H1 (cell line): ENCODE measurements around the gene CD1B. TPM values are rescaled to one million over a fixed set of nuclear protein-coding genes. Genes with fewer than 3 reads are reported as not detected.

Source experiments
- CTCF ChIA-PET: fragments of 300-600 bp; sonication (Branson Sonifier 250); formaldehyde crosslinking; loops from one replicate; lab custom pipeline; 2021; ENCODE audit not compliant: partially characterized antibody; lab: Charles Lee
- POLR2A ChIA-PET: fragments of 300-600 bp; sonication (Branson Sonifier 250); formaldehyde crosslinking; loops from one replicate; lab custom pipeline; 2021; ENCODE audit warnings: inconsistent platforms; ENCODE audit not compliant: partially characterized antibody; lab: Charles Lee
- DNase-seq, 2 experiments: peaks; one replicate each; pipeline versions ENCODE4 v3.0.0 to v3.0.0-alpha.2; 2010 to 2022; ENCODE audit warnings: low spot score in 2 of 2, low read depth in 1 of 2, mixed read lengths in 1 of 2
- FAIRE-seq: peaks from 2 replicates; lab custom pipeline; 2011; peaks lifted over from hg19 to GRCh38; lab: Jason Lieb, UNC
- H2AFZ ChIP-seq: 2 replicates; pipeline ENCODE4 v1.8.1; 2012; ENCODE audit warnings: low read length, inconsistent platforms
- H2AK5ac ChIP-seq: 2 replicates; pipeline ENCODE4 v1.6.1; 2013; ENCODE audit warnings: low read depth, low read length
- H2BK120ac ChIP-seq: replicated peaks from 2 replicates; pipeline ENCODE3; 2013; ENCODE audit warnings: low read depth, low read length, inconsistent platforms
- H2BK12ac ChIP-seq: 2 replicates; pipeline ENCODE4 v1.6.1; 2013; ENCODE audit warnings: low read depth, low read length
- H2BK15ac ChIP-seq: 2 replicates; pipeline ENCODE4 v1.6.1; 2013; ENCODE audit warnings: low read length
- H2BK20ac ChIP-seq: 2 replicates; pipeline ENCODE4 v1.6.1; 2013; ENCODE audit warnings: low read length
- H2BK5ac ChIP-seq: 2 replicates; pipeline ENCODE4 v1.6.1; 2013; ENCODE audit warnings: low read depth, low read length
- H3K14ac ChIP-seq: 2 replicates; pipeline ENCODE4 v1.6.1; 2013; ENCODE audit warnings: inconsistent platforms; ENCODE audit not compliant: insufficient read length
- H3K18ac ChIP-seq: 2 replicates; pipeline ENCODE4 v1.6.1; 2013; ENCODE audit warnings: low read length; ENCODE audit errors: extremely low read depth
- H3K23ac ChIP-seq: 2 replicates; pipeline ENCODE4 v1.6.1; 2013; ENCODE audit warnings: inconsistent platforms; ENCODE audit not compliant: insufficient read length
- H3K23me2 ChIP-seq: 2 replicates; pipeline ENCODE4 v1.6.1; 2013; ENCODE audit warnings: low read depth, low read length
- H3K27ac ChIP-seq: 2 replicates; pipeline ENCODE4 v1.6.1; 2011; ENCODE audit warnings: low read depth, low read length, inconsistent platforms
- H3K27me3 ChIP-seq, 4 experiments: replicated peaks in 1 of 4; 1 replicate in 1 of 4; 2 replicates in 3 of 4; pipeline versions ENCODE4 v1.6.1 to v1.8.1; 2011 to 2013; ENCODE audit warnings: low read length in 3 of 4, mild to moderate bottlenecking in 3 of 4, inconsistent platforms in 2 of 4, mixed read lengths in 2 of 4, moderate library complexity in 1 of 4; ENCODE audit not compliant: control insufficient read depth in 3 of 4, insufficient read depth in 3 of 4; ENCODE audit errors: extremely low read depth in 1 of 4
- H3K36me3 ChIP-seq, 4 experiments: 2 replicates each; pipeline versions ENCODE4 v1.6.1 to v1.8.1; 2011 to 2013; ENCODE audit warnings: mild to moderate bottlenecking in 4 of 4, low read length in 3 of 4, moderate library complexity in 2 of 4, control low read depth in 1 of 4, inconsistent platforms in 1 of 4; ENCODE audit not compliant: insufficient read depth in 4 of 4, control insufficient read depth in 2 of 4
- H3K4ac ChIP-seq: replicated peaks from 2 replicates; pipeline ENCODE3; 2013; ENCODE audit warnings: low read length, low read depth, mixed read lengths, inconsistent platforms; ENCODE audit not compliant: insufficient read length
- H3K4me1 ChIP-seq, 4 experiments: replicated peaks in 1 of 4; 1 replicate in 1 of 4; 2 replicates in 3 of 4; pipeline versions ENCODE4 v1.6.1 to v1.8.1; 2011 to 2013; ENCODE audit warnings: low read length in 3 of 4, inconsistent platforms in 2 of 4, mixed read lengths in 1 of 4; ENCODE audit not compliant: insufficient read depth in 4 of 4, control insufficient read depth in 3 of 4
- H3K4me2 ChIP-seq, 2 experiments: 2 replicates each; pipeline versions ENCODE4 v1.6.1 to v1.8.1; 2011 to 2013; ENCODE audit warnings: low read depth in 2 of 2, low read length in 2 of 2, control low read depth in 1 of 2, inconsistent platforms in 1 of 2, mild to moderate bottlenecking in 1 of 2; ENCODE audit not compliant: insufficient read depth in 1 of 2
- H3K4me3 ChIP-seq, 4 experiments: fragments of 200-600, 300-600 bp in 1 of 4; sonication (generic), shearing (Covaris generic), sonication (Bioruptor Twin) in 1 of 4; 2 replicates each; pipeline versions ENCODE4 v1.5.1 to v1.8.1; 2011 to 2016; ENCODE audit warnings: low read length in 4 of 4, low read depth in 3 of 4, control low read depth in 2 of 4, inconsistent platforms in 2 of 4, mild to moderate bottlenecking in 2 of 4, mixed read lengths in 1 of 4, moderate library complexity in 1 of 4; ENCODE audit not compliant: insufficient read depth in 2 of 4; ENCODE audit errors: extremely low read depth in 1 of 4
- H3K56ac ChIP-seq: replicated peaks from 2 replicates; pipeline ENCODE3; 2013; ENCODE audit warnings: low read depth, mild to moderate bottlenecking, mixed read lengths, low read length, inconsistent platforms; ENCODE audit not compliant: insufficient read length
- H3K79me1 ChIP-seq: 2 replicates; pipeline ENCODE4 v1.6.1; 2013; ENCODE audit warnings: low read depth, low read length, control low read depth
- H3K79me2 ChIP-seq, 2 experiments: 2 replicates each; pipeline versions ENCODE4 v1.6.1 to v1.8.1; 2012 to 2013; ENCODE audit warnings: low read length in 2 of 2, mild to moderate bottlenecking in 2 of 2, inconsistent platforms in 1 of 2; ENCODE audit not compliant: insufficient read depth in 2 of 2, control insufficient read depth in 1 of 2
- H3K9ac ChIP-seq, 4 experiments: replicated peaks in 1 of 4; 1 replicate in 1 of 4; 2 replicates in 3 of 4; pipeline versions ENCODE4 v1.6.1 to v1.8.1; 2011 to 2013; ENCODE audit warnings: low read depth in 3 of 4, low read length in 3 of 4, control low read depth in 2 of 4, mild to moderate bottlenecking in 2 of 4, moderate library complexity in 2 of 4, inconsistent platforms in 1 of 4; ENCODE audit errors: extremely low read depth in 1 of 4
- H3K9me3 ChIP-seq, 2 experiments: 2 replicates each; pipeline versions ENCODE4 v1.6.1 to v1.8.1; 2012 to 2013; ENCODE audit warnings: mild to moderate bottlenecking in 2 of 2, moderate library complexity in 2 of 2, control low read depth in 1 of 2, inconsistent platforms in 1 of 2, low read depth in 1 of 2, low read length in 1 of 2, mixed read lengths in 1 of 2; ENCODE audit not compliant: insufficient read depth in 2 of 2
- H4K20me1 ChIP-seq, 2 experiments: replicated peaks in 1 of 2; 2 replicates each; pipeline versions ENCODE3 to v1.8.1; 2011 to 2013; ENCODE audit warnings: inconsistent platforms in 2 of 2, low read length in 2 of 2, mild to moderate bottlenecking in 1 of 2; ENCODE audit not compliant: insufficient read depth in 2 of 2, control insufficient read depth in 1 of 2
- H4K5ac ChIP-seq: 2 replicates; pipeline ENCODE4 v1.6.1; 2013; ENCODE audit warnings: low read length, low read depth, mixed read lengths, inconsistent platforms; ENCODE audit not compliant: insufficient read length
- H4K8ac ChIP-seq: 2 replicates; pipeline ENCODE4 v1.8.0; 2013; ENCODE audit warnings: mild to moderate bottlenecking, moderate library complexity, low read length, inconsistent platforms; ENCODE audit not compliant: insufficient read depth; ENCODE audit errors: extremely low read depth
- H4K91ac ChIP-seq: replicated peaks from 2 replicates; pipeline ENCODE3; 2013; ENCODE audit warnings: low read length, mixed read lengths, inconsistent platforms; ENCODE audit not compliant: insufficient read length
- BRCA1 ChIP-seq: IDR thresholded peaks from 2 replicates; pipeline ENCODE4 v1.6.1; 2012; ENCODE audit warnings: low read depth, low read length, improper control_type of control experiment
- CBX8 ChIP-seq: fragments of 300-800, 300-1000 bp; sonication (generic); IDR thresholded peaks from 2 replicates; pipeline ENCODE4 v1.7.1; 2016; ENCODE audit warnings: low read depth, low read length, borderline replicate concordance
- CHD1 ChIP-seq: IDR thresholded peaks from 2 replicates; pipeline ENCODE4 v1.6.1; 2012; ENCODE audit warnings: low read depth, low read length, improper control_type of control experiment
- GABPA ChIP-seq: IDR thresholded peaks from 2 replicates; pipeline ENCODE4 v1.6.1; 2011; ENCODE audit warnings: mild to moderate bottlenecking, low read length, moderate library complexity, borderline replicate concordance; ENCODE audit not compliant: insufficient read depth
- JUN ChIP-seq: IDR thresholded peaks from 2 replicates; pipeline ENCODE4 v1.6.1; 2011; ENCODE audit warnings: low read depth, mild to moderate bottlenecking, improper control_type of control experiment, low read length
- POLR2A ChIP-seq, 2 experiments: IDR thresholded peaks; 1 replicate in 1 of 2; 2 replicates in 1 of 2; pipeline ENCODE4 v1.6.1; 2011; ENCODE audit warnings: low read depth in 2 of 2, low read length in 2 of 2, mild to moderate bottlenecking in 2 of 2; ENCODE audit errors: control extremely low read depth in 1 of 2
- RFX5 ChIP-seq: IDR thresholded peaks from 2 replicates; pipeline ENCODE4 v1.6.1; 2011; ENCODE audit warnings: low read depth, low read length, improper control_type of control experiment, borderline replicate concordance
- SIRT6 ChIP-seq: IDR thresholded peaks from one replicate; pipeline ENCODE4 v1.7.1; 2012; ENCODE audit warnings: low read length, inconsistent platforms
- SIX5 ChIP-seq: IDR thresholded peaks from 2 replicates; pipeline ENCODE4 v1.6.1; 2011; ENCODE audit warnings: mild to moderate bottlenecking, low read depth, low read length
- TBP ChIP-seq: IDR thresholded peaks from 2 replicates; pipeline ENCODE4 v1.6.1; 2011; ENCODE audit warnings: low read depth, low read length, improper control_type of control experiment
- YY1 ChIP-seq: IDR thresholded peaks from 2 replicates; pipeline ENCODE4 v1.6.1; 2011; ENCODE audit warnings: low read depth, mild to moderate bottlenecking, low read length
- WGBS, 2 experiments: shearing (Covaris generic) in 1 of 2; methylation state at CpG; one replicate each; pipeline versions ENCODE4 v1.1.6 to v1.1.7; 2013 to 2015; ENCODE audit warnings: low lambda C conversion rate in 2 of 2, mixed read lengths in 2 of 2, inconsistent platforms in 1 of 2, low coverage in 1 of 2, missing lambda C conversion rate in 1 of 2; ENCODE audit not compliant: insufficient replicate concordance in 2 of 2, insufficient coverage in 1 of 2, insufficient read length in 1 of 2; ENCODE audit errors: extremely low coverage in 1 of 2, missing lambda C conversion rate in 1 of 2; 5-methylcytosine and 5-hydroxymethylcytosine counted together
- polyA plus RNA-seq, 7 experiments: library from polyadenylated mRNA; depleted of rRNA in 3 of 7; stranded (reverse) in 5 of 7; unstranded in 2 of 7; fragments of >200 nt in 5 of 7; fragments of 200-250 nt in 2 of 7; gene quantifications; 1 replicate in 5 of 7; 2 replicates in 1 of 7; 4 replicates in 1 of 7; pipeline versions ENCODE4 v1.2.1 to v1.2.3, GENCODE V29; 2011 to 2013; ENCODE audit warnings: missing spikeins in 2 of 7, mixed read lengths in 2 of 7
- total RNA-seq: library from RNA; stranded (reverse); fragmentation: NEBNext Ultra II Directional; extraction: Animal tissue kit (Norgen Biotek cat#: 25700); gene quantifications from 2 replicates; pipeline ENCODE4 v1.2.1, GENCODE V29; 2021
- TF ChIP-seq, protein P1 (sequence below): IDR thresholded peaks from 2 replicates; pipeline ENCODE4 v1.6.1; 2012; ENCODE audit warnings: low read length, inconsistent platforms
- TF ChIP-seq, protein P2 (sequence below): IDR thresholded peaks from 2 replicates; pipeline ENCODE4 v1.6.1; 2012; ENCODE audit warnings: inconsistent platforms

CD1B gene
- total and polyA plus RNA-seq, 2 of the 8 experiments (the other 6 are each of a cell fraction or from before 2014, with no cell fraction given): not detected

DNA sequence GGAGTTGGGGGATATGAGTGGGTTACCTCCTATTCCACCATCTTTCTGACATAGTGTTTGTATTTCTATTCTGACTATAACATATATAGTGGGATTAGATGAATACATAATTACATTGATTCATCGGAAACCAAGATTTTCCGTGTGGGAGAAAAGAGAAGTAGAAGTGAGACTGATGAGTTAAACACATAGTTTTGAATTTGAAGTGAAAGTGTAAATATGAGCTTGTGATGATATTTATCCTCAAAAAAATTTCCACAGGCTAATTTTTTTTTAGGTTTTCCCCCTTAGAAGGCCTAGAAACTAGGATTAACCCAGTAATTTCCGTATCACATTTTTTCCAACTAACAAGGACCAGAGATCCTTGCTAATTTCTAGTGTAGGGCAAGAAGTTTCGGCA lies 6.9 kb downstream of the CD1B start:
- H2BK20ac ChIP-seq: no peak overlapping the region
- no peak overlapping the region for H2BK15ac ChIP-seq
- ChIA-PET POLR2A (no interaction called here), CTCF (interaction anchor here (2.2 kb wide), 1 partner anchor 121 kb away, joined by 4 read pairs; no protein-coding TSS in a partner anchor)
- no peak overlapping the region for H3K18ac ChIP-seq
- no peak overlapping the region for H3K56ac ChIP-seq
- no peak overlapping the region for H3K4ac ChIP-seq
- no peak overlapping the region for H2BK120ac ChIP-seq
- no peak overlapping the region for H2AK5ac ChIP-seq
- DNase-seq (no peak), FAIRE-seq (no peak)
- no peak overlapping the region for H3K23ac ChIP-seq
- no peaks in the 10 kb centered on the region for H4K20me1 ChIP-seq
- no peak overlapping the region for H3K4me3 ChIP-seq
- no peaks in the 10 kb centered on the region for H3K23me2 ChIP-seq
- H3K79me1 ChIP-seq: no peaks in the 10 kb centered on the region
- no peak overlapping the region for H2BK12ac ChIP-seq
- no peak overlapping the region for H3K9ac ChIP-seq
- no peaks in the 10 kb centered on the region for H3K36me3 ChIP-seq
- H2BK5ac ChIP-seq: no peak overlapping the region
- no peak overlapping the region for H3K14ac ChIP-seq
- no peak overlapping the region for H3K4me2 ChIP-seq
- no peak overlapping the region for H3K27ac ChIP-seq
- H4K5ac ChIP-seq: no peak overlapping the region
- WGBS, 2 experiments: 94% methylated on average over 4 of the region's 4 CpGs; no CpG with 5 or more reads in 1 of the 2 experiments
- no peaks in the 10 kb centered on the region for H3K79me2 ChIP-seq
- H3K4me1 ChIP-seq: no peaks in the 10 kb centered on the region
- H3K9me3 ChIP-seq: no peaks in the 10 kb centered on the region; a peak in 1 of 4 replicates
- H4K91ac ChIP-seq: no peak overlapping the region
- no peak overlapping the region for H4K8ac ChIP-seq
- no peaks in the 10 kb centered on the region for H3K27me3 ChIP-seq
- H2AFZ ChIP-seq: no peak overlapping the region
- TF ChIP-seq TBP: no peak
- TF ChIP-seq CBX8: no peak
- TF ChIP-seq SIX5: no peak
- TF ChIP-seq CHD1: no peak
- no peak for TF ChIP-seq YY1
- TF ChIP-seq SIRT6: no peak
- no peak for TF ChIP-seq BRCA1
- TF ChIP-seq RFX5: no peak
- TF ChIP-seq GABPA: no peak
- TF ChIP-seq JUN: no peak
- TF ChIP-seq POLR2A (IDR thresholded peaks at IDR 0.05; ENCODE audit: control extremely low read depth in 1 of 2, low read depth in 2 of 2, low read length in 2 of 2): no peak
- TF ChIP-seq, protein P1, sequence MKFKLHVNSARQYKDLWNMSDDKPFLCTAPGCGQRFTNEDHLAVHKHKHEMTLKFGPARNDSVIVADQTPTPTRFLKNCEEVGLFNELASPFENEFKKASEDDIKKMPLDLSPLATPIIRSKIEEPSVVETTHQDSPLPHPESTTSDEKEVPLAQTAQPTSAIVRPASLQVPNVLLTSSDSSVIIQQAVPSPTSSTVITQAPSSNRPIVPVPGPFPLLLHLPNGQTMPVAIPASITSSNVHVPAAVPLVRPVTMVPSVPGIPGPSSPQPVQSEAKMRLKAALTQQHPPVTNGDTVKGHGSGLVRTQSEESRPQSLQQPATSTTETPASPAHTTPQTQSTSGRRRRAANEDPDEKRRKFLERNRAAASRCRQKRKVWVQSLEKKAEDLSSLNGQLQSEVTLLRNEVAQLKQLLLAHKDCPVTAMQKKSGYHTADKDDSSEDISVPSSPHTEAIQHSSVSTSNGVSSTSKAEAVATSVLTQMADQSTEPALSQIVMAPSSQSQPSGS: no peak
- TF ChIP-seq, protein P2, sequence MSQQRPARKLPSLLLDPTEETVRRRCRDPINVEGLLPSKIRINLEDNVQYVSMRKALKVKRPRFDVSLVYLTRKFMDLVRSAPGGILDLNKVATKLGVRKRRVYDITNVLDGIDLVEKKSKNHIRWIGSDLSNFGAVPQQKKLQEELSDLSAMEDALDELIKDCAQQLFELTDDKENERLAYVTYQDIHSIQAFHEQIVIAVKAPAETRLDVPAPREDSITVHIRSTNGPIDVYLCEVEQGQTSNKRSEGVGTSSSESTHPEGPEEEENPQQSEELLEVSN: no peak
